ENCODE measurements around the gene GDI2. TPM values are rescaled to one million over a fixed set of nuclear protein-coding genes. Genes with fewer than 3 reads are reported as not detected.

GDI2 gene
- total and polyA plus RNA-seq, 5 donors, result 47.5 to 111 (median 102) TPM

DNA sequence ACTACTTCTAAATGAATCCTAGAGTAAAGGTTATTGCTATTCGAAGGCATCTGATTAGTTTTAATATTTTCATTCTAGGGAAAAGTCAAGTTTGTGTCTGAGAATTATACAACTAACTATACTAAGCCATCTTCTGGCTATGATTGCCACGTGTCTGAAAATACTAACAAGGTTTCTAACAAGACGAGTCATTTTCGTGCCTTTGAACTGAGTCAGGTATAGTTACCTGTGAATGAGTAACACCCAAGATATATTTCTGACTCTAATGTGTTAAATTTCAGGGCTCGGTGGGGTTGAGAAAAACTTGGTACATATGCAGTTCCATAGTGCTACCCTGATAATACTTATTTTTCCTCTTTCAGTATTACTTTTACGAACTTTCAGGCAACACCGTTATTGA, 93.1 kb downstream of the GDI2 start:
- Histone ChIP-seq H3K4me1 (ENCODE audit: control insufficient read depth, insufficient read depth, low read length) (no peaks in the 10 kb centered on the region), H3K4me3 (ENCODE audit: low read length) (no peak overlapping the region), H3K9me3 (ENCODE audit: control insufficient read depth, low read length) (no peaks in the 10 kb centered on the region), H3K27ac (ENCODE audit: low read length) (no peak overlapping the region), H3K27me3 (ENCODE audit: control insufficient read depth, insufficient read depth) (no peaks in the 10 kb centered on the region)
- intact Hi-C loops (cut with DNase I), result no loop called here
- ATAC-seq, result no peak
- DNase-seq, result no peak
- 96% methylated on average over 7 of the region's 7 CpGs for WGBS

DNA sequence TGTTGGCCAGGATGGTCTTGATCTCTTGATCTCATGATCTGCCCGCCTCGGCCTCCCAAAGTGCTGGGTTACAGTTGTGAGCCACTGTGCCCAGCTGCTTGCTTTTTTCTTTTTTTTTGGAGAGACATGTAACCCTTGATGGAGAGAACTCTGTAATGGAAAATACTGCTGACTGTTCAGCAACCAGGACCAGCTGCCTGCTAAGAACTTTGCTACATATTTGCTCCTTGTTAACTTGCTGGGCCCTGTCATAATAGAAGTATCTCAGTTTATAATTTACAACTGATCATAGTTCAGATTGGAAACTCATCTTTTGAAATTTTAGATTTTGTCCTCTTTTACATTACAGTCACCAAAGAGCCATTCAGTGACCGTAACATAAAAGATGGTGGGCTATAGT, 93.7 kb downstream of the GDI2 start:
- ATAC-seq (no peak), DNase-seq (no peak)
- Histone ChIP-seq H3K27ac (ENCODE audit: low read length) (no peak overlapping the region), H3K9me3 (ENCODE audit: control insufficient read depth, low read length) (no peaks in the 10 kb centered on the region), H3K27me3 (ENCODE audit: control insufficient read depth, insufficient read depth) (no peaks in the 10 kb centered on the region), H3K4me1 (ENCODE audit: control insufficient read depth, insufficient read depth, low read length) (no peaks in the 10 kb centered on the region), H3K4me3 (ENCODE audit: low read length) (no peak overlapping the region)
- WGBS, result 92% methylated on average over 3 of the region's 3 CpGs
- intact Hi-C loops (cut with DNase I), result no loop called here

Other genes starting within 250 kb of the GDI2 start
- gene ASB13, start 146.8 kb downstream of the GDI2 start, total RNA-seq, result 10 to 100 TPM; 15.0 to 20.6 (median 17.5) TPM
- 17.1 TPM for gene ASB13, start 146.8 kb downstream of the GDI2 start, polyA plus RNA-seq
- 10 to 100 TPM; 41.1 to 51.7 (median 49.3) TPM for gene TASOR2, start 128.6 kb downstream of the GDI2 start, total RNA-seq
- 9.7 TPM for gene TASOR2, start 128.6 kb downstream of the GDI2 start, polyA plus RNA-seq
- gene ANKRD16, start 76.5 kb upstream of the GDI2 start, total RNA-seq, result 1 to 10 TPM; 3.6 to 4.3 (median 4.0) TPM
- gene ANKRD16, start 76.5 kb upstream of the GDI2 start, polyA plus RNA-seq, result 2.6 TPM
- 10 to 100 TPM; 75.6 to 82.1 (median 77.4) TPM for gene FBH1, start 76.8 kb upstream of the GDI2 start, total RNA-seq
- gene FBH1, start 76.8 kb upstream of the GDI2 start, polyA plus RNA-seq, result 49.3 TPM
- gene IL15RA, start 164.1 kb upstream of the GDI2 start, total RNA-seq, result 10 to 100 TPM; 11.8 to 19.7 (median 15.8) TPM
- gene IL15RA, start 164.1 kb upstream of the GDI2 start, polyA plus RNA-seq, result 13.9 TPM
- gene IL2RA, start 248.9 kb upstream of the GDI2 start, total RNA-seq, result 1 to 10 TPM in 1 of 4 donors, under 1 TPM in 3; 0.71 to 1.3 (median 0.82) TPM
- gene IL2RA, start 248.9 kb upstream of the GDI2 start, polyA plus RNA-seq, result 0.18 TPM

All from right cardiac atrium (tissue), 5 donors.